K562 (cell line): ENCODE data around the gene PIF1. TPM values are rescaled to one million over a fixed set of nuclear protein-coding genes. Genes with fewer than 3 reads are reported as not detected.

Experiments used
- ARNT ChIP-seq, 2 experiments: fragments of 450-650 bp; IDR thresholded peaks; 2 replicates each; pipeline ENCODE4 v1.6.1; 2016; ENCODE audit warnings: mild to moderate bottlenecking in 1 of 2
- CHD7 ChIP-seq: fragments of 200-600 bp; sonication (generic); IDR thresholded peaks from one replicate; pipeline ENCODE4 v1.6.1; 2012; ENCODE audit warnings: mild to moderate bottlenecking, low read depth, low read length, inconsistent platforms
- GTF2A2 ChIP-seq: IDR thresholded peaks from 2 replicates; pipeline ENCODE4 v1.6.1; 2016; ENCODE audit warnings: mild to moderate bottlenecking, missing genetic modification characterization, missing compliant biosample characterization
- GTF2B ChIP-seq: IDR thresholded peaks from 2 replicates; pipeline ENCODE4 v1.6.1; 2011; ENCODE audit not compliant: insufficient read length; ENCODE audit errors: extremely low read depth
- NEUROD1 ChIP-seq: fragments of 150-350 bp; IDR thresholded peaks from 2 replicates; pipeline ENCODE4 v1.6.1; 2014; ENCODE audit warnings: borderline replicate concordance, low read length, low read depth; ENCODE audit not compliant: partially characterized antibody
- RBM34 ChIP-seq: fragments of 200-400 bp; formaldehyde crosslinking; IDR thresholded peaks from 2 replicates; pipeline ENCODE4 v1.6.1; 2018; ENCODE audit warnings: low read length, borderline replicate concordance; ENCODE audit not compliant: insufficient read depth
- ZBTB9 ChIP-seq: fragments of 450-650 bp; formaldehyde crosslinking; IDR thresholded peaks from 2 replicates; pipeline ENCODE4 v1.4.0; 2020; ENCODE audit warnings: mild to moderate bottlenecking, moderate library complexity
- ZNF143 ChIP-seq: sonication (generic); formaldehyde crosslinking; IDR thresholded peaks from 2 replicates; pipeline ENCODE4 v1.9.0; 2022; ENCODE audit warnings: mild to moderate bottlenecking, missing genetic modification reagents
- polyA plus RNA-seq, 8 experiments: library from polyadenylated mRNA; depleted of rRNA in 4 of 8; stranded (reverse) in 5 of 8; unstranded in 3 of 8; fragments of >200 nt; fragmentation: Nextera tagmentation in 2 of 8; fragmentation: Illumina TruSeq in 1 of 8; extraction: Ambion mirVana in 2 of 8; extraction: Trizol in 1 of 8; gene quantifications; 2 replicates each; pipeline versions ENCODE4 v1.2.1 to v1.2.3, GENCODE V29; 2011 to 2014; ENCODE audit warnings: inconsistent platforms in 1 of 8, missing spikeins in 1 of 8
- total RNA-seq, 7 experiments: library from RNA; depleted of rRNA in 6 of 7; stranded (reverse); fragments of >200 nt in 6 of 7; fragmentation: Illumina TruSeq in 2 of 7; extraction: Trizol in 2 of 7; gene quantifications; 2 replicates each; pipeline versions ENCODE4 v1.2.1 to v1.2.3, GENCODE V29; 2011 to 2021; ENCODE audit warnings: low replicate concordance in 1 of 7
- TF ChIP-seq, protein P1 (sequence below): fragments of 250-450 bp; sonication (Bioruptor Pico); IDR thresholded peaks from 2 replicates; pipeline ENCODE4 v1.5.0; 2021; ENCODE audit warnings: mild to moderate bottlenecking, moderate library complexity

Gene PIF1
- total and polyA plus RNA-seq, 9 of the 15 experiments (the other 6 are each of a cell fraction or from before 2014, with no cell fraction given), result 1.1 to 37.9 (median 11.5) TPM

- TF ChIP-seq CHD7 (no peak), NEUROD1 (no peak), GTF2A2 (no peak), GTF2B (no peak), ARNT (IDR thresholded peaks at IDR 0.05) (peak in 1 of 2 experiments; percentile 75; a peak in 2 of 4 replicates), RBM34 (no peak), ZBTB9 (CRISPR knock-in tag) (no peak), ZNF143 (no peak)
- TF ChIP-seq, protein P1, sequence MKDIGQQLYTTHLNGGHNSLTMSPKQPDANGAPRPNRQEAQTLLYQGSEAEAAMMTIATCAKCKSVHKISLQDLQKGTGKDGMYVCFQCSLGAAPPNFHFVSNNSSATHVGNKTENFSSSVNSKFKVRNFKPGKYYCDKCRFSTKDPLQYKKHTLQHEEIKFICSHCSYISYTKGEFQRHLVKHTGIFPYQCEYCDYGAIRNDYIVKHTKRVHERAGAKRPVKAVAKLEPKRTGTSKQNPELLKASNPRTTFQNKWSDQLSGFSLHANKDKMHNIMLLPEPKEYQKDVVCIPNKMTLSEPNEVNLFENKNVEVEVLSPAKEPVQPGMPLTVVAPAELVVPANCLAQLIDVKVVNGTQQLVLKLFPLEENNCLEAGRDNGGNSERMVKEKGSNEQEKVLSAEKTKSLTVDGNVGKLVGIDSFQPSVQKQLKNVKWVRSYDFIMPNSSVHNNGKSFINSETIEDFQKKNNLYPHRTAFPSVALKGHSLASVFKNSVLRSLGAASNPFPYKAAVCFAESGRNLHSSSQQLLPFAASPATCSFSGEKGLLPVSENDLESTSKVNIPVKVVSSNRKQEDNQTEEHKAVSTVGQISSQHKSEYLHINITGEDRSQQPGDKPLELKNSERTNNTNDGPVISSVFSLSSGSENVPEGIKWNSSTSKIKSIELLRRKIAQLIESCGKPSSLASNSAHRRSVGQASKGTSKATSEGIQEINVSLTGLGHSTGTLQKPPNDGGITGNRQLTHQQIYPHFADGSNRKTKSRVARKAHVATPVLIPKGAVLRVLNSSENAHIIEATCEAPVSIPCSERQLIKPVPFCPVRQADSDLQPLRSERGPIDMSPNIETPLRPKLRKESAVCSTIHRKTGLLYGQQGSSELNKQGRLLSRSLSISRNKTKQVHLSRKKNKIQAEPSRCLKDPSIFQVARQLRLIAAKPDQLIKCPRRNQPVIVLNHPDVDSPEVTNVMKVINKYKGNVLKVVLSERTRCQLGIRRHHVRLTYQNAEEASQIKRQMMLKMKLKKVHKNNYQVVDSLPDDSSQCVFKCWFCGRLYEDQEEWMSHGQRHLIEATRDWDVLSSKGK, result no peak
Observed at GRCh38 chr15:64842096-64842939, 16.9 kb upstream of the PIF1 start (continued).
